Muscle layer of duodenum (tissue), 2 donors: ENCODE results near the gene GSK3B.
"Not testable (repeated sequence)": the region's sequence is repeated elsewhere in the genome, so short reads cannot be mapped to it uniquely, and the experiment has no call there.

Experiments
- H3K27ac ChIP-seq: one replicate; pipeline ENCODE4 v1.7.0; 2013; ENCODE audit warnings: mild to moderate bottlenecking, low read length
- H3K27me3 ChIP-seq: one replicate; pipeline ENCODE4 v1.7.0; 2013; ENCODE audit warnings: low read depth, mild to moderate bottlenecking, control low read depth, low read length
- H3K36me3 ChIP-seq, 2 donors: one replicate each; pipeline ENCODE4 v1.7.0; 2013; ENCODE audit warnings: low read length in 2 of 2, control low read depth in 1 of 2, mild to moderate bottlenecking in 1 of 2; ENCODE audit not compliant: insufficient read depth in 2 of 2, control insufficient read depth in 1 of 2
- H3K4me1 ChIP-seq, 2 donors: one replicate each; pipeline ENCODE4 v1.7.0; 2013; ENCODE audit warnings: low read length in 2 of 2, mild to moderate bottlenecking in 2 of 2, control low read depth in 1 of 2, moderate library complexity in 1 of 2; ENCODE audit not compliant: insufficient read depth in 2 of 2, control insufficient read depth in 1 of 2
- H3K4me3 ChIP-seq, 2 donors: one replicate each; pipeline ENCODE4 v1.7.0; 2013; ENCODE audit warnings: low read length in 2 of 2, low read depth in 1 of 2, mild to moderate bottlenecking in 1 of 2
- H3K9me3 ChIP-seq, 2 donors: one replicate each; pipeline ENCODE4 v1.7.0; 2013; ENCODE audit warnings: low read length in 2 of 2, control low read depth in 1 of 2, mild to moderate bottlenecking in 1 of 2; ENCODE audit not compliant: control insufficient read depth in 1 of 2
- donor health status: healthy.

The GSK3B gene

DNA sequence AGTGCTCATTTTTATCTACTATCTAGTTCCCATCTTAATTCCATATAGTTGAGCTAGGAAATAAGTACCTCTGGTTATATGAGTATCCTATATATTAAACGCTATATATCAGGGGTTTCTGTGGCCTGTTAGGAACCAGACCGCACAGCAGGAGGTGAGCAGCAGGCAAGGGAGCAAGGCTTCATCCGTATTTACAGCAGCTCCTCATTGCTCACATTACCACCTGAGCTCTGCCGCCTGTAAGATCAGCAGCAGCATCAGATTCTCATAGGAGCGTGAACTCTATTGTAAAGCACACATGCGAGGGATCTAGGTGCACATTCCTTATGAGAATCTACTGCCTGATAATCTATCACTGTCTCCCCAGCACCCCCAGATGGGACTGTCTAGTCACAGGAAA lies 23.0 kb downstream of the GSK3B start:
- Histone ChIP-seq H3K27ac (no peak overlapping the region), H3K9me3 (no peaks in the 10 kb centered on the region), H3K4me1 (peaks cover 0 to 10% of the 10 kb centered on the region in 2 donors), H3K27me3 (no peaks in the 10 kb centered on the region), H3K4me3 (no peak overlapping the region), H3K36me3 (no peaks in the 10 kb centered on the region)

DNA sequence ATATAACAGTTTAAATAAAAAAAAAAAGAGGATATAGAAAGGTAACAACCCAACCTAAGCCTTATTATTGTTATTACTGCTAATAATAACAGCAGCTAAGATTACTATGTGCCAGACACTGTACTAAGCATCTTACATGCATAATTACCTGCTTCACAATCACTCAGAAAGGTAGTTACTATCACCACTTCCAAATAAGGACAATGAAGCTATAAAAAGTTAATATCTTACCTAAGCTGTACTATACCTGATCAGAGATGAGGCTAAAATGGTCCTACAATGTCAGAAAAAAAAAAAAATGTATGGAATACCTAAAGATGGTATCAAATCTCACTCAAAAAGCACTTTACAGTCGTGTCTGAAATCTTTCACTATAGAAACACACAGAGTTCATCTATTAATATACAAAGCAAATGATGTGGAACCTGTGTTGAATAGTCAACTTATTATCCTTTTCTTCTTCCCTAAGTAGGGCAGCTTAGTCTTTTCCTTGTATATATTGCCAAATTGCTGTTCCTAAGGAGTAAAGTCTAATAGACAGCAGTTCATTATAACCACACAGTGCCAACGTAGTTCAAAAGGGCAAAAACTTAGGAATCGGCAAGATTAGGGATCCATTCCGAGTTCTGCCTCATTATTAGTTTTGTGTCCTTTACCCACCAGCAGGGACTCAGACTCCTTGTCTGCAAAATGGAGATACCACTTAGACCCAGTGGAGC lies 23.8 kb downstream of the GSK3B start:
- peaks cover 0 to 10% of the 10 kb centered on the region in 2 donors for H3K4me1 ChIP-seq
- H3K9me3 ChIP-seq, result no peaks in the 10 kb centered on the region
- no peaks in the 10 kb centered on the region for H3K27me3 ChIP-seq
- no peak overlapping the region for H3K4me3 ChIP-seq
- H3K27ac ChIP-seq, result no peak overlapping the region
- H3K36me3 ChIP-seq, result no peaks in the 10 kb centered on the region

DNA sequence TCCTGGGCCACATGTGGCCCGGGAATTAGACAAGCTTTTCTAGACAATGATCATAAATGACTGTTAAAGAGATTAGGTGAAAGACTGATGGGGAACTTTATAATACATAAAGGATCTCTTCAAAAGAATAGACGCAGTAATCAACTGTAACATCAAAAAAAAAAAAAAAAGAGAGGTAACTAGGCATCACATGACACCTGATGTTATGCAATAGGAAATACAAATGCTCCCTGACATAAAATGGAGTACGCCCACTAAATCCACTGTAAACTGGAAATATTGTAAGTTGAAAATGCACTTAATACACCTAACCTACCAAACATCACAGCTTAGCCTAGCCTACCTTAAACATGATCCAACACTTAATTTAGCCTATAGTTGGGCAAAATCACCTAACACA lies 27.2 kb downstream of the GSK3B start:
- no peak overlapping the region for H3K27ac ChIP-seq
- H3K4me1 ChIP-seq, result peaks cover 0 to 10% of the 10 kb centered on the region in 2 donors
- no peaks in the 10 kb centered on the region for H3K36me3 ChIP-seq
- H3K27me3 ChIP-seq, result no peaks in the 10 kb centered on the region
- H3K9me3 ChIP-seq, result no peaks in the 10 kb centered on the region
- H3K4me3 ChIP-seq, result no peak overlapping the region

DNA sequence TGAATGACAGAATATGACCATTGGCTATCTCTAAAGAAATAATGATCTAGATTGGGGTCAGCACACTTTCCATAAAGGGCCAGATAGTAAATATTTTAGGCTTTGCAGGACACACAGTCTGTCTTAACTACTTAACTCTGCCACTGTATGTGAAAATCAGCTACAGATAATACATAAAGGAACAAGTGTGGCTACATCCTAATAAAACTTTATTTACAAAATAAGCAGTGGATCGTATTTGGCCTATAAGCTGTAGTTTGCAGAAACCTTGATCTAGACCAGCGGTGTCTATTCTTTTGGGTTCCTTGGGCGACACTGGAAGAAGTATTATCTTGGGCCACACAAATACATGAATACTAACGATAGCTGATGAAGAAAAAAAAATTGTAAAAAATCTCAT lies 27.6 kb downstream of the GSK3B start:
- Histone ChIP-seq H3K27ac (no peak overlapping the region), H3K9me3 (no peaks in the 10 kb centered on the region), H3K4me1 (peaks cover 0 to 10% of the 10 kb centered on the region in 2 donors), H3K4me3 (no peak overlapping the region), H3K27me3 (no peaks in the 10 kb centered on the region), H3K36me3 (no peaks in the 10 kb centered on the region)

DNA sequence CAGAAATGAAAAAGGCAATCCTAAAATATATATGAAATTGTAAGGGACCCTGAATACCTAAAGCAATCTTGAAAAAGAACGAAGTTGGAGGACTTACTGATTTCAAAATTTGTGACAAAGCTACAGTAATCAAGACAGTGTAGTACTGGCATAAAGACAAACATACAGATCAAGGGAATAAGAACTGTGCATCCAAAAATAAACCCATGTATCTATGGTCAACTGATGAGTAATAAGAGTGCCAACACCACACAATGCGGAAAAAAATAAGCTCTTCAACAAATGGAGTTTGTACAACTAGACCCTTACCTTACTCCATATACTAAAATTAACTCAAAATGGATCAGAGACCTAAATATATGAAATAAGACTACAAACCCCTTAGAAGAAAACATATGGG lies 29.6 kb downstream of the GSK3B start:
- no peaks in the 10 kb centered on the region for H3K9me3 ChIP-seq
- H3K4me3 ChIP-seq, result no peak overlapping the region
- H3K27me3 ChIP-seq, result no peaks in the 10 kb centered on the region
- H3K4me1 ChIP-seq, result no peaks in the 10 kb centered on the region
- no peak overlapping the region for H3K27ac ChIP-seq
- no peaks in the 10 kb centered on the region for H3K36me3 ChIP-seq

DNA sequence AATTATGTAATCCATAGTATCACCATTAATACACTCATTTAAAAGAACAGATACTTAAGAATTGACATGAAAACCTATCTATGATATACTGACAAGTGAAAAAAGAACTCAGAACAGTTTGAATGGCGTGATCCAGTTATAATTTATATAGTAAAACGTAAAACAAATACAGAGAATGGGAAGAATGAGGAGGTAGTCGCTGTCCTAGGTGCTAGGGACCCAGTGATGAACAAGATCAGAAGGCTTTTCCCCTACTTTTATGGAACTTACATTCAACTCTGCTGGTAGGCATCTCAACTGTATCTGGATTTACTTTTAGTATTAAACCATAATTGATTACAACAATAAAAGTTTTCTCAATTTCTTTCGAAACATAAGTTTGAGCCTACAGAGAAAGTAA lies 31.8 kb downstream of the GSK3B start:
- H3K36me3 ChIP-seq, result no peaks in the 10 kb centered on the region
- H3K27me3 ChIP-seq, result no peaks in the 10 kb centered on the region
- H3K4me3 ChIP-seq, result no peak overlapping the region
- peaks cover 0 to 3% of the 10 kb centered on the region in 2 donors for H3K4me1 ChIP-seq
- no peak overlapping the region for H3K27ac ChIP-seq
- no peaks in the 10 kb centered on the region for H3K9me3 ChIP-seq

DNA sequence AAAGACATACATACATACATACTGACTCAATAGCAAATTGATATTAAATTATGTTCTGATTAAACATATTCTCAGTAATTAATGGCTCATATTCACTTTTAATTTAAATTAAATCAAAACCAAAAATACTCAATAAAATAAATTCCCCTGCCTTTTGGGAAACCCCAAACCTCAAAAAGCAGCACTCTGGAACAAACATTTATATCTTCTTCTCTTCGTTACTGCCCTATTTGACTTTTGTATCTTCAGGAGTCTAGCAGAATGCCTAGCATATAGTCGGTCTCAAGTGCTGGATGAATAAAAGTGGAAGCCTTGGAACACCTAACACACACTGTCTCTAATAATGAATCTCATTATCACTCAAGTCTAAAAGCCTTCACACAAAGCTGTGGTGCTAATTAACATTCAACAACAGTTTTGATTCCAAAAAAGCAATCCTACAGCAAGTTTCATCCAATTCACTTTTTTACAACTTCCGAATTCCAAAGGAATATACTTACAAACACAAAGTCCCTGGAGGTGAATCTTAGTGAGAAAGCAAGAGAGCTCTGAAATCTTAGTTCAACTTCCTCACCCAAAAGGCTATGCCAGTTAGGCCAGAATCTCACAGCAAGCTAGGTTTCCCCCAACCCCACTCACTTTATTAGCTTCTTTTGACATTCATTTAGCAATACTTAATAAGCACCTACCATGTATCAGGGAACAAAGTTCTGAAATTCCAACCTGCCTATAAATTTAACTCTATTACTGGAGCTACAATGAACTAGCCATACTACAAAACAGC lies 35.0 kb downstream of the GSK3B start:
- Histone ChIP-seq H3K4me1 (peaks cover 0 to 3% of the 10 kb centered on the region in 2 donors), H3K27me3 (no peaks in the 10 kb centered on the region), H3K36me3 (no peaks in the 10 kb centered on the region), H3K4me3 (no peak overlapping the region), H3K9me3 (no peaks in the 10 kb centered on the region), H3K27ac (no peak overlapping the region)

DNA sequence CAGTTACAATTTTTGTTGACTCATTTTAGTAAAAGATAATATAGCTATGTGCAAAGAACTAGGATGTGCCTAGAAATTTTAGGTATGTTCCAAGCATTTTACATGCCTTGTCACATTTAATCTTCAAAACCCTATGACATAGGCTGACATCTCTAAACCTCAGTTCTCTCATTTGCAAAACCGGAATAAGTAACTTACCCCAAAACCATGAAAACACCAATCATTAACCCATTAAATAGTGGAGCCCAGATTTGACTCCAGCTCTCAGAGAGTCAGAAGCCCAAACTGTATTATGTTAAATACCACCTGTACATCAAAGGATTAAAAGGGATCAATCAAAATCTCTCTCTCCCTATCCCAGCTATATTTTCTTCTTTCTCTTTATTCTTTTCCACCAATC lies 36.6 kb downstream of the GSK3B start:
- H3K36me3 ChIP-seq, result no peaks in the 10 kb centered on the region
- no peak overlapping the region for H3K27ac ChIP-seq
- H3K27me3 ChIP-seq, result no peaks in the 10 kb centered on the region
- no peaks in the 10 kb centered on the region for H3K9me3 ChIP-seq
- H3K4me3 ChIP-seq, result no peak overlapping the region
- peaks cover 0 to 4% of the 10 kb centered on the region in 2 donors for H3K4me1 ChIP-seq

DNA sequence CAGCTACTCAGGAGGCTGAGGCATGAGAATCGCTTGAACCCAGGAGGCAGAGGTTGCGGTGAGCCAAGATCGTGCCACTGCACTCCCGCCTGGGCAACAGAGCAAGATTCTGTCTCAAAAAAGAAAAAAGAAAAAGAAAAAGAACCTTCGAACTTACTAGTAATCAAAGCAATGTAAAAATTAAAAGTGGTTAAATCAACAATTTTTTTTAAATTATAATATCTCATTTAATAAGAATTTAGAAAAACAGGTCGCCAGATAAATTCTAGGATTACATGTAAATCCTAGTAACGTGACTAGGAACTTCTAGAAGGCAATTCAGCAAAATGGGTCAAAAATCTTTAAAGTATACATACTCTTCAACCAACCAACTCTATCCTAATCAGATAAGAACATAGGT lies 37.2 kb downstream of the GSK3B start:
- Histone ChIP-seq H3K4me3 (no peak overlapping the region), H3K27me3 (no peaks in the 10 kb centered on the region), H3K4me1 (peaks cover 0 to 10% of the 10 kb centered on the region in 2 donors), H3K9me3 (no peaks in the 10 kb centered on the region), H3K27ac (no peak overlapping the region), H3K36me3 (no peaks in the 10 kb centered on the region)

DNA sequence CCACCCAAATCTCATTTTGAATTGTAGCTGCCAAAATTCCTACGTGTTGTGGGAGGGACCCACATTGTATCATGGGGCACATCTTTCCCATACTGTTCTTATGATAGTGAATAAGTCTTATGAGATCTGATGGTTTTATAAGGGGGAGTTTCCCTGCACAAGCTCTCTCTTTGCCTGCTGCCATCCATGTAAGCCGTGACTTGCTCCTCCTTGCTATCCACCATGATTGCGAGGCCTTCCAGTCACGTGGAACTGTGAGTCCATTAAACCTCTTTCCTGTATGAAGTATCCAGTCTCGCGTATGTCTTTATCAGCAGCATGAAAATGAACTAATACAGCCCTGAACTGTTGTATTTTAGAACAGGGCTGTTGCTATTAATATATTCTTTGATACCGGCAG lies 40.6 kb downstream of the GSK3B start:
- H3K27me3 ChIP-seq, H3K9me3 ChIP-seq, H3K27ac ChIP-seq, H3K4me3 ChIP-seq, H3K36me3 ChIP-seq: not testable (repeated sequence)
- peaks cover 0 to 31% of the 10 kb centered on the region in 2 donors for H3K4me1 ChIP-seq

DNA sequence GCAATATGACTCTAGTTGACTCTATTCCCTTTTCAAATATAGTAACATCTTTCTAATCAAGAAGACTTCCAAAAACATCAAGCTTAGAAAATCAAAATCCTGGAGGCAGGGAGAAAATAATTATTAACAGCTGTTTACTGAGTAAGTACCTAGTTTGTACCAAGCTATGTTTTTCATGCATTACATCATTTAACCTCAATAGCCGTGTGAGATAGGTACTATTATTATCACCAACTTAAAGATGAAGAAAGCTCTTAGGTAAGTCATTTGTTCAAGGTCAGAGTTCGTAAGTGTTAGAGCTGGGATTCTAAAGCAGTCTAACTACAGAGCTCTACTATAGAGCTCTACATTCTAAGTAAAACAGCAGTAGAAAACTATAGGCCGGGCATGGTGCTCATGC lies 41.6 kb downstream of the GSK3B start:
- no peak overlapping the region for H3K4me3 ChIP-seq

More for the DNA sequence above, 41.6 kb downstream of the GSK3B start:
- no peak overlapping the region for H3K27ac ChIP-seq
- no peaks in the 10 kb centered on the region for H3K27me3 ChIP-seq
- H3K9me3 ChIP-seq, result no peaks in the 10 kb centered on the region
- H3K4me1 ChIP-seq, result peaks cover 0 to 31% of the 10 kb centered on the region in 2 donors
- H3K36me3 ChIP-seq, result no peaks in the 10 kb centered on the region
